ENCODE results near the gene INO80C. TPM values are rescaled to one million over a fixed set of nuclear protein-coding genes. Genes with fewer than 3 reads are reported as not detected.

The INO80C gene
- 32.9 TPM for polyA plus RNA-seq (2013, experiment 1 of 2; ENCODE audit: insufficient read length)
- polyA plus RNA-seq (2013, experiment 2 of 2; ENCODE audit: insufficient read length), result 23.8 TPM

GRCh38 chr18:35497370-35498197, at the start of gene INO80C:
INO80C (minus strand) TSS chr18:35497960; CDS start chr18:35497874, 86 bp downstream.
- DNase-seq, result peak; percentile 95

- DNase-seq, result no peak
These were observed 49.3 kb upstream of the INO80C start for GRCh38 chr18:35547008-35547605.

GRCh38 chr18:35542356-35542755, 44.6 kb upstream of the INO80C start:
- no peak for DNase-seq

GRCh38 chr18:35535297-35535696, 37.5 kb upstream of the INO80C start:
- no peak for DNase-seq

GRCh38 chr18:35533916-35534405, 36.2 kb upstream of the INO80C start:
- peak; percentile 54 for DNase-seq

- no peak for DNase-seq
These were observed 31.1 kb upstream of the INO80C start for GRCh38 chr18:35528749-35529274.

- DNase-seq, result no peak
These were observed 28.8 kb upstream of the INO80C start for GRCh38 chr18:35526495-35527059.

GRCh38 chr18:35525795-35526494, 28.2 kb upstream of the INO80C start:
- DNase-seq, result no peak

- no peak for DNase-seq
These were observed 26.5 kb upstream of the INO80C start for GRCh38 chr18:35524226-35524625.

- DNase-seq, result no peak
These were observed 24.6 kb upstream of the INO80C start for GRCh38 chr18:35522130-35522959.

- no peak for DNase-seq
These were observed 23.4 kb upstream of the INO80C start for GRCh38 chr18:35521133-35521532.

GRCh38 chr18:35519148-35519899, 21.6 kb upstream of the INO80C start:
- DNase-seq, result no peak

- no peak for DNase-seq
These were observed 20.0 kb upstream of the INO80C start for GRCh38 chr18:35517715-35518114.

GRCh38 chr18:35516789-35517188, 19.0 kb upstream of the INO80C start:
- no peak for DNase-seq

GRCh38 chr18:35516351-35516750, 18.6 kb upstream of the INO80C start:
- no peak for DNase-seq

- DNase-seq, result peak; percentile 72
These were observed 17.8 kb upstream of the INO80C start for GRCh38 chr18:35515460-35516130.

- peak; percentile 71 for DNase-seq
These were observed 17.1 kb upstream of the INO80C start for GRCh38 chr18:35514752-35515459.

- DNase-seq, result no peak
These were observed 16.5 kb upstream of the INO80C start for GRCh38 chr18:35514283-35514682.

- peak; percentile 99 for DNase-seq
These were observed 15.6 kb upstream of the INO80C start for GRCh38 chr18:35513181-35513936.

All from fibroblast of skin of back (primary cell).